GM23248 (cell line): ENCODE data around the gene MVB12B. TPM values are rescaled to one million over a fixed set of nuclear protein-coding genes. Genes with fewer than 3 reads are reported as not detected.

ENCODE experiments used
- DNase-seq: peaks from one replicate; pipeline ENCODE4 v3.0.0-alpha.2; 2015
- H2AFZ ChIP-seq: fragments of 200-600 bp; sonication (generic); 2 replicates; pipeline ENCODE4 v1.6.1; 2016; ENCODE audit warnings: antibody characterized with exemption
- H3F3A ChIP-seq: fragments of 200-600 bp; sonication (generic); 2 replicates; pipeline ENCODE4 v1.6.1; 2016; ENCODE audit warnings: mild to moderate bottlenecking, antibody characterized with exemption, mixed run types; ENCODE audit not compliant: insufficient read depth
- H3K27ac ChIP-seq: fragments of 200-600 bp; sonication (generic); 2 replicates; pipeline ENCODE4 v1.5.1; 2016; ENCODE audit warnings: mild to moderate bottlenecking
- H3K27me3 ChIP-seq: fragments of 200-600 bp; sonication (generic); replicated peaks from 2 replicates; pipeline ENCODE4 v1.6.1; 2016; ENCODE audit warnings: mild to moderate bottlenecking; ENCODE audit not compliant: insufficient read depth
- H3K36me3 ChIP-seq: fragments of 200-600 bp; sonication (generic); 2 replicates; pipeline ENCODE4 v1.6.1; 2016; ENCODE audit warnings: low read depth, mild to moderate bottlenecking
- H3K4me1 ChIP-seq: fragments of 200-600 bp; sonication (generic); 2 replicates; pipeline ENCODE4 v1.6.1; 2016; ENCODE audit warnings: mild to moderate bottlenecking; ENCODE audit not compliant: insufficient read depth
- H3K4me2 ChIP-seq: fragments of 200-600 bp; sonication (generic); one replicate; pipeline ENCODE4 v1.6.1; 2016; ENCODE audit warnings: mild to moderate bottlenecking; ENCODE audit not compliant: unreplicated experiment
- H3K4me3 ChIP-seq: fragments of 200-600 bp; sonication (generic); 2 replicates; pipeline ENCODE4 v1.5.1; 2016; ENCODE audit warnings: mild to moderate bottlenecking
- H3K79me2 ChIP-seq: fragments of 200-600 bp; sonication (generic); 2 replicates; pipeline ENCODE4 v1.6.1; 2016; ENCODE audit warnings: mild to moderate bottlenecking; ENCODE audit not compliant: insufficient read depth
- H3K9ac ChIP-seq: fragments of 200-600 bp; sonication (generic); 2 replicates; pipeline ENCODE4 v1.6.1; 2016; ENCODE audit warnings: mild to moderate bottlenecking
- H3K9me2 ChIP-seq: fragments of 200-600 bp; sonication (generic); 2 replicates; pipeline ENCODE4 v1.6.1; 2016; ENCODE audit warnings: mixed run types, mild to moderate bottlenecking, moderate library complexity; ENCODE audit not compliant: insufficient read depth
- H3K9me3 ChIP-seq: fragments of 200-600 bp; sonication (generic); one replicate; pipeline ENCODE4 v1.6.1; 2017; ENCODE audit warnings: low read depth
- H4K20me1 ChIP-seq: fragments of 200-600 bp; sonication (generic); 2 replicates; pipeline ENCODE4 v1.6.0; 2016; ENCODE audit not compliant: insufficient read depth
- EZH2 ChIP-seq: fragments of 200-600 bp; sonication (generic); IDR thresholded peaks from 2 replicates; pipeline ENCODE4 v1.6.1; 2018; ENCODE audit warnings: antibody characterized with exemption, mild to moderate bottlenecking; ENCODE audit not compliant: insufficient read depth, poor library complexity, severe bottlenecking
- EZH2phosphoT487 ChIP-seq: fragments of 200-600 bp; sonication (generic); IDR thresholded peaks from 2 replicates; pipeline ENCODE4 v1.6.1; 2018; ENCODE audit warnings: antibody characterized with exemption, moderate library complexity, mild to moderate bottlenecking, low read depth; ENCODE audit not compliant: insufficient read depth
- WGBS, 2 experiments: methylation state at CpG; one replicate each; pipeline ENCODE4 v1.1.6; 2015 to 2017; ENCODE audit warnings: low lambda C conversion rate in 2 of 2, low coverage in 1 of 2; ENCODE audit errors: missing lambda C conversion rate in 2 of 2; 5-methylcytosine and 5-hydroxymethylcytosine counted together
- in situ Hi-C: fragments of 300-500 bp; cut with MboI; formaldehyde crosslinking; loops from 2 replicates; pipeline ENCODE4 v1.15.0; 2020
- polyA plus RNA-seq: library from polyadenylated mRNA; unstranded; fragments of >200 nt; fragmentation: Nextera tagmentation; extraction: Ambion mirVana; gene quantifications from 2 replicates; pipeline ENCODE4 v1.2.1, GENCODE V29; 2016
- total RNA-seq: library from RNA; depleted of rRNA; stranded (reverse); fragments of >200 nt; shearing (Covaris generic); gene quantifications from 2 replicates; pipeline ENCODE4 v1.2.3, GENCODE V29; 2014

The MVB12B gene
- total and polyA plus RNA-seq, 2 experiments from 2014 or later: 2.4 to 5.5 TPM

- no peaks in the 10 kb centered on the region for H3K4me1 ChIP-seq
- H3K27me3 ChIP-seq: no peaks in the 10 kb centered on the region
- TF ChIP-seq EZH2phosphoT487 (no peak), EZH2 (no peak)
- H4K20me1 ChIP-seq: no peaks in the 10 kb centered on the region
- no peak overlapping the region for H3K27ac ChIP-seq
- no peaks in the 10 kb centered on the region for H3K36me3 ChIP-seq
- no peaks in the 10 kb centered on the region for H3K9me3 ChIP-seq
- H3K9me2 ChIP-seq: no peaks in the 10 kb centered on the region
- no peaks in the 10 kb centered on the region for H3F3A ChIP-seq
- 95 to 97% methylated on average over 9 of the region's 9 CpGs for WGBS, 2 experiments
- H3K9ac ChIP-seq: no peak overlapping the region
- no peaks in the 10 kb centered on the region for H3K79me2 ChIP-seq
- no peak for DNase-seq
- no peak overlapping the region for H3K4me2 ChIP-seq
- H3K4me3 ChIP-seq: no peak overlapping the region
- no peak overlapping the region for H2AFZ ChIP-seq
- in situ Hi-C loops: no loop called here
These were observed 102.0 kb downstream of the MVB12B start for GRCh38 chr9:126428534-126429175.

DNA sequence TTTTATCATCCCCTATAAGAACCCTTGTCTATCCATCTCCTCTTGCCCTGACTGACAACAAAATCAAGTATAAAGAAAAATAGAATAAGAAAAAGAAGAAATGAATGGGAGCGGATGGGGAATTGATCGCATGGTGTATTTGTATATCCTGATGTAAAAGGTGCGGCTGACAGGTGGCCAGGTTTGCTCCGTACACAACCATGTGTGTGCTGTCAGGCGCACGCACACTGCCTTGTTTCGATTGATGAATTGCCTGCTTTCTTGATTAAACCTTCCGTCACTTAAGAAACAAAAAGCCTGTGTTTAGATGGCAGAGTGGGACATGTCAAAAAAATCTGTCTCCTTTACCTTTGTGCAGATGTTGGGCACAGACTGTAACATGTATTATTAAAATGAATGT is 102.6 kb downstream of the MVB12B start:
- DNase-seq: no peak
- H3K36me3 ChIP-seq: no peaks in the 10 kb centered on the region
- H3F3A ChIP-seq: no peaks in the 10 kb centered on the region
- no peaks in the 10 kb centered on the region for H3K9me2 ChIP-seq
- no peak overlapping the region for H3K27ac ChIP-seq
- in situ Hi-C loops: no loop called here
- no peak overlapping the region for H3K4me3 ChIP-seq
- no peak overlapping the region for H3K4me2 ChIP-seq
- no peaks in the 10 kb centered on the region for H3K79me2 ChIP-seq
- 99% methylated on average over 8 of the region's 8 CpGs for WGBS, 2 experiments
- H2AFZ ChIP-seq: no peak overlapping the region
- H3K27me3 ChIP-seq: no peaks in the 10 kb centered on the region
- no peak for TF ChIP-seq EZH2phosphoT487
- no peak for TF ChIP-seq EZH2
- H3K9ac ChIP-seq: no peak overlapping the region
- no peaks in the 10 kb centered on the region for H3K9me3 ChIP-seq
- H3K4me1 ChIP-seq: no peaks in the 10 kb centered on the region
- H4K20me1 ChIP-seq: no peaks in the 10 kb centered on the region

DNA sequence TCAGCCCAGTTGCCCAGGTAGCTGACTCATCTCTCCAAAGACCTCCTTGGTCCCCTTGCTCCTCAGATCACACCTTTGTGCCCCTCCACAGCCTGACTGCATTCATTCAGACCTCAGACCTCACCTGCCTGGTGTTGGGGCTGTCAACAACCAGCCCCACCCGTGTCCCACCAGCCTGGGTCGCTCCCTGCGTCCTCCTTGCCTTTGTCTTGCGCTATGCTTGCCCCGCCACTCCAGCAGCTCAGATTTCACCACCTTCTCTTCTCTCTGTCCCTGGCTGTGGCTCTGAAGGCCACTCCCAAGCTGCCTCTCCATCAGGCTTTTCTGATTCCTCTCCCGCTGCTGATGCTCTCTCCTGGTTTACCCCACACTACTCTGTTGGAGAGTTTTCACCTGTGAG is 103.5 kb downstream of the MVB12B start:
- Histone ChIP-seq H3K4me1 (no peaks in the 10 kb centered on the region), H4K20me1 (no peaks in the 10 kb centered on the region), H3K27ac (no peak overlapping the region), H3K36me3 (no peaks in the 10 kb centered on the region), H3K4me3 (no peak overlapping the region), H3F3A (no peaks in the 10 kb centered on the region), H2AFZ (no peak overlapping the region), H3K9me3 (no peaks in the 10 kb centered on the region), H3K27me3 (no peaks in the 10 kb centered on the region), H3K4me2 (no peak overlapping the region), H3K79me2 (no peaks in the 10 kb centered on the region), H3K9ac (no peak overlapping the region), H3K9me2 (no peaks in the 10 kb centered on the region)
- no peak for DNase-seq
- no peak for TF ChIP-seq EZH2
- no peak for TF ChIP-seq EZH2phosphoT487
- 96 to 99% methylated on average over 6 of the region's 6 CpGs for WGBS, 2 experiments
- in situ Hi-C loops: no loop called here

DNA sequence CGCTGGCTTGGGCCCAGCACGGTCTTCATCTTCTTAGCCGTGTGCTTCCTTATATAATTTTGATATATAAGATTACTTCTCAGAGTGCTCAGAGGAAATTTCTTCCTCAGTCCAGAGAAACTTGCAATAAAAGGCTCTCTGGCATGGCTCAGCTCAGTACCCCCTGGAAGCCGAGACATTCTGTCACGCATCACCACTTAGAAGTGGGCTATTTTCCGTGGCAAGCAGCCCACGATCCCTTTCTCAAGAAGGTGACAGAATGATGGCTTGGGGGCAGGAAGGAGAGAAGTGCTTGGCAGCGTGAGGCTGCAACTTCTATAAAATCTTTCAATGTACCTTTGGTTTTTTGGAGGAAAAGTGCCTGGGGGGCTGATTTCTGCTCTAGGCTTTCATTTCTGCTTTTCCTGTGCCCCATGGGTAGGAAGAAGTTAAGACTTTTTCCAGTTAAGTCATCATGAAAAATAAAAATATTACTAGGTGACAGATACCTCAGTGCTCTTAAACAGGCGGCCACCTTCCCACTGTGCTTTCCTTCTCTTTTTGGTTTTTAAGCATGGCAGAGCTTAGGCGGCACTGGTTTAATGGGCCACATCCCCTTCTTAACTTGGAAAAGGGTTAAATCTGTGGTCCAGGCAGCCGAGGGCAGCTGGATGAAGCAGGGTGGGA is 104.6 kb downstream of the MVB12B start:
- Histone ChIP-seq H2AFZ (no peak overlapping the region), H3K27me3 (no peaks in the 10 kb centered on the region), H3K79me2 (no peaks in the 10 kb centered on the region), H3K9me3 (no peaks in the 10 kb centered on the region), H4K20me1 (no peaks in the 10 kb centered on the region), H3K9me2 (no peaks in the 10 kb centered on the region), H3K4me1 (peaks cover 3% of the 10 kb centered on the region), H3K4me3 (no peak overlapping the region), H3F3A (peaks cover 5% of the 10 kb centered on the region; the same call in 1 of the 2 replicates), H3K27ac (no peak overlapping the region), H3K36me3 (no peaks in the 10 kb centered on the region), H3K4me2 (no peak overlapping the region), H3K9ac (no peak overlapping the region)
- no peak for DNase-seq
- WGBS, 2 experiments: 91 to 93% methylated on average over 11 of the region's 11 CpGs
- no peak for TF ChIP-seq EZH2phosphoT487
- TF ChIP-seq EZH2: no peak
- in situ Hi-C loops: no loop called here
